Mucosa of descending colon (tissue), 3 donors: ENCODE results near the gene GRB10. TPM values are rescaled to one million over a fixed set of nuclear protein-coding genes. Genes with fewer than 3 reads are reported as not detected.

ENCODE experiments used
- ATAC-seq: fragments of 200-7000 bp; cut with Tn5 transposase; one replicate; pipeline ENCODE4 v1.9.1; 2020; ENCODE audit warnings: mild to moderate bottlenecking, moderate library complexity
- DNase-seq, 3 donors: peaks; one replicate each; pipeline ENCODE4 v3.0.0-alpha.2; 2020
- H3K36me3 ChIP-seq: fragments of 200-600 bp; one replicate; pipeline ENCODE4 v1.8.0; 2021; ENCODE audit warnings: low read depth, mild to moderate bottlenecking
- H3K4me1 ChIP-seq: fragments of 200-600 bp; one replicate; pipeline ENCODE4 v1.8.0; 2021; ENCODE audit warnings: low read depth, mild to moderate bottlenecking
- H3K4me3 ChIP-seq: fragments of 200-600 bp; one replicate; pipeline ENCODE4 v1.8.0; 2021; ENCODE audit warnings: mild to moderate bottlenecking
- H3K9me3 ChIP-seq: fragments of 200-600 bp; one replicate; pipeline ENCODE4 v1.8.0; 2021; ENCODE audit warnings: mild to moderate bottlenecking
- CTCF ChIP-seq: fragments of 200-600 bp; IDR thresholded peaks from one replicate; pipeline ENCODE4 v1.8.0; 2022; ENCODE audit warnings: antibody characterized with exemption, mild to moderate bottlenecking
- intact Hi-C, 2 donors: fragments of 100-400 bp; cut with DNase I in 1 of 2; cut with micrococcal nuclease in 1 of 2; formaldehyde crosslinking; loops; one replicate each; pipeline versions ENCODE4 v1.11.0 to v1.11.1; 2022; cut with DNase I, micrococcal nuclease
- total RNA-seq, 3 donors: library from RNA; stranded (reverse); fragmentation: NEBNext Ultra II Directional in 2 of 3; extraction: Animal tissue kit (Norgen Biotek cat#: 25700) in 2 of 3; gene quantifications; one replicate each; pipeline versions ENCODE4 v1.2.1 to v1.2.4, GENCODE V29; 2021 to 2023
- donor health status: DM: no; HTN: no; CAD: no; lungs with moderate emphysema.
- donor health status: DM: no; HTN: no; CAD: no.
- donor health status: DM: no; HTN: yes; CAD: no.

Gene GRB10
- total RNA-seq, 3 donors from 2014 or later: 9.4 to 56.8 (median 13.0) TPM

- H3K4me3 ChIP-seq: no peak overlapping the region
- ATAC-seq (no peak), DNase-seq (no peak)
- intact Hi-C loops: no loop called here
- no peaks in the 10 kb centered on the region for H3K36me3 ChIP-seq
- no peaks in the 10 kb centered on the region for H3K4me1 ChIP-seq
- no peak for TF ChIP-seq CTCF
- no peaks in the 10 kb centered on the region for H3K9me3 ChIP-seq
Observed at GRCh38 chr7:50640779-50641178, 141.9 kb downstream of the GRB10 start.

- no peak for DNase-seq
- ATAC-seq: no peak
- TF ChIP-seq CTCF: no peak
- Histone ChIP-seq H3K36me3 (no peaks in the 10 kb centered on the region), H3K9me3 (no peaks in the 10 kb centered on the region), H3K4me3 (no peak overlapping the region), H3K4me1 (no peaks in the 10 kb centered on the region)
- intact Hi-C loops: no loop called here
Observed at GRCh38 chr7:50640256-50640655, 142.4 kb downstream of the GRB10 start.

- H3K9me3 ChIP-seq: no peaks in the 10 kb centered on the region
- TF ChIP-seq CTCF: no peak
- no peak for ATAC-seq
- no peaks in the 10 kb centered on the region for H3K4me1 ChIP-seq
- no peaks in the 10 kb centered on the region for H3K36me3 ChIP-seq
- no peak for DNase-seq
- no peak overlapping the region for H3K4me3 ChIP-seq
- intact Hi-C loops: no loop called here
Observed at GRCh38 chr7:50637725-50638643, 144.7 kb downstream of the GRB10 start.

GRCh38 chr7:50634378-50634777 lies 148.3 kb downstream of the GRB10 start:
- Histone ChIP-seq H3K4me1 (no peaks in the 10 kb centered on the region), H3K9me3 (no peaks in the 10 kb centered on the region), H3K36me3 (no peaks in the 10 kb centered on the region), H3K4me3 (no peak overlapping the region)
- ATAC-seq (no peak), DNase-seq (no peak)
- intact Hi-C loops: no loop called here
- no peak for TF ChIP-seq CTCF

GRCh38 chr7:50633414-50633710 lies 149.3 kb downstream of the GRB10 start:
- no peaks in the 10 kb centered on the region for H3K36me3 ChIP-seq
- no peak overlapping the region for H3K4me3 ChIP-seq
- H3K9me3 ChIP-seq: no peaks in the 10 kb centered on the region
- no peaks in the 10 kb centered on the region for H3K4me1 ChIP-seq
- no peak for TF ChIP-seq CTCF
- no peak for ATAC-seq
- intact Hi-C loops: no loop called here
- DNase-seq: no peak
